GM23338 (cell line): Measurements from ENCODE around the gene TEPSIN. TPM values are rescaled to one million over a fixed set of nuclear protein-coding genes. Genes with fewer than 3 reads are reported as not detected.

Experiments used
- ATAC-seq: fragments of 200-7000 bp; cut with Tn5 transposase; 3 replicates; pipeline ENCODE4 v1.9.1; 2020
- DNase-seq: peaks from one replicate; pipeline ENCODE4 v3.0.0-alpha.2; 2015; ENCODE audit warnings: low spot score
- H2AFZ ChIP-seq: fragments of 200-600 bp; sonication (generic); 2 replicates; pipeline ENCODE4 v1.8.0; 2016; ENCODE audit warnings: antibody characterized with exemption, mild to moderate bottlenecking, moderate library complexity
- H3F3A ChIP-seq: fragments of 200-600 bp; sonication (generic); replicated peaks from 2 replicates; pipeline ENCODE4 v1.8.0; 2017; ENCODE audit warnings: antibody characterized with exemption, mixed run types, low read depth
- H3K27ac ChIP-seq: fragments of 200-600 bp; sonication (generic); 2 replicates; pipeline ENCODE4 v1.6.1; 2016; ENCODE audit warnings: low read depth
- H3K27me3 ChIP-seq: fragments of 200-600 bp; sonication (generic); 2 replicates; pipeline ENCODE4 v1.8.0; 2016; ENCODE audit warnings: mild to moderate bottlenecking, mixed run types, moderate library complexity; ENCODE audit not compliant: insufficient read depth
- H3K36me3 ChIP-seq: fragments of 200-600 bp; sonication (generic); 2 replicates; pipeline ENCODE4 v1.8.0; 2016; ENCODE audit warnings: mild to moderate bottlenecking; ENCODE audit not compliant: insufficient read depth
- H3K4me1 ChIP-seq: fragments of 200-600 bp; sonication (generic); 2 replicates; pipeline ENCODE4 v1.8.0; 2016; ENCODE audit warnings: mild to moderate bottlenecking, moderate library complexity; ENCODE audit not compliant: insufficient read depth
- H3K4me2 ChIP-seq: fragments of 200-600 bp; sonication (generic); 2 replicates; pipeline ENCODE4 v1.7.1; 2017; ENCODE audit warnings: mixed run types
- H3K4me3 ChIP-seq: fragments of 200-600 bp; sonication (generic); 2 replicates; pipeline ENCODE4 v1.6.1; 2016; ENCODE audit warnings: mixed run types
- H3K79me2 ChIP-seq: fragments of 200-600 bp; sonication (generic); replicated peaks from 2 replicates; pipeline ENCODE4 v1.8.0; 2017; ENCODE audit warnings: mild to moderate bottlenecking; ENCODE audit not compliant: insufficient read depth
- H3K9me2 ChIP-seq: fragments of 200-600 bp; sonication (generic); 2 replicates; pipeline ENCODE4 v1.8.0; 2017; ENCODE audit not compliant: insufficient read depth
- H4K20me1 ChIP-seq: fragments of 200-600 bp; sonication (generic); replicated peaks from 2 replicates; pipeline ENCODE4 v1.8.0; 2017; ENCODE audit warnings: mild to moderate bottlenecking; ENCODE audit not compliant: insufficient read depth
- H3K27ac Mint-ChIP-seq: 2 replicates; pipeline ENCODE4 v1.8.0; 2020; ENCODE audit warnings: inconsistent platforms, mild to moderate bottlenecking, moderate library complexity, mixed read lengths
- H3K27me3 Mint-ChIP-seq: 3 replicates; pipeline ENCODE4 v1.8.0; 2022; ENCODE audit warnings: low read depth, mild to moderate bottlenecking, moderate library complexity, mixed read lengths, inconsistent platforms; ENCODE audit not compliant: insufficient read depth, poor library complexity
- H3K36me3 Mint-ChIP-seq: 3 replicates; pipeline ENCODE4 v1.8.0; 2021; ENCODE audit warnings: low read depth, mild to moderate bottlenecking, inconsistent platforms, moderate library complexity, mixed read lengths
- H3K4me1 Mint-ChIP-seq: 3 replicates; pipeline ENCODE4 v1.8.0; 2020; ENCODE audit warnings: mild to moderate bottlenecking, inconsistent platforms, mixed read lengths
- H3K4me3 Mint-ChIP-seq: 3 replicates; pipeline ENCODE4 v1.8.0; 2021; ENCODE audit warnings: moderate library complexity, mild to moderate bottlenecking, inconsistent platforms, mixed read lengths
- H3K9me3 Mint-ChIP-seq: 3 replicates; pipeline ENCODE4 v1.8.0; 2020; ENCODE audit warnings: moderate library complexity, mild to moderate bottlenecking, inconsistent platforms, mixed read lengths
- CREB1 ChIP-seq: fragments of 250-450 bp; sonication (Bioruptor Pico); IDR thresholded peaks from 2 replicates; pipeline ENCODE4 v1.5.0; 2020; ENCODE audit warnings: low read depth, mild to moderate bottlenecking, moderate library complexity
- EZH2phosphoT487 ChIP-seq: fragments of 200-600 bp; sonication (generic); IDR thresholded peaks from one replicate; pipeline ENCODE4 v1.8.1; 2018; ENCODE audit warnings: antibody characterized with exemption; ENCODE audit not compliant: unreplicated experiment
- JUNB ChIP-seq: IDR thresholded peaks from one replicate; pipeline ENCODE4 v1.6.1; 2016; ENCODE audit warnings: antibody characterized with exemption; ENCODE audit not compliant: unreplicated experiment
- STAT1 ChIP-seq: IDR thresholded peaks from one replicate; pipeline ENCODE4 v1.6.1; 2016; ENCODE audit warnings: antibody characterized with exemption; ENCODE audit not compliant: unreplicated experiment
- ZNF114 ChIP-seq: fragments of 250-450 bp; sonication (Bioruptor Pico); IDR thresholded peaks from 2 replicates; pipeline ENCODE4 v1.5.0; 2020; ENCODE audit warnings: mild to moderate bottlenecking, moderate library complexity
- ZNF331 ChIP-seq: fragments of 250-450 bp; sonication (Bioruptor Pico); IDR thresholded peaks from 2 replicates; pipeline ENCODE4 v1.5.0; 2020; ENCODE audit warnings: low read depth, mild to moderate bottlenecking, moderate library complexity
- ZNF462 ChIP-seq: fragments of 250-450 bp; sonication (Bioruptor Pico); IDR thresholded peaks from 2 replicates; pipeline ENCODE4 v1.5.0; 2020; ENCODE audit warnings: mild to moderate bottlenecking, moderate library complexity
- polyA plus RNA-seq: library from polyadenylated mRNA; unstranded; fragments of >200 nt; fragmentation: Nextera tagmentation; extraction: Ambion mirVana; gene quantifications from 2 replicates; pipeline ENCODE4 v1.2.1, GENCODE V29; 2016
- total RNA-seq: library from RNA; depleted of rRNA; stranded (reverse); fragments of >200 nt; shearing (Covaris generic); gene quantifications from 2 replicates; pipeline ENCODE4 v1.2.3, GENCODE V29; 2014
- TF ChIP-seq, protein P1 (sequence below): IDR thresholded peaks from 2 replicates; pipeline ENCODE4 v1.6.1; 2016; ENCODE audit warnings: antibody characterized with exemption

TEPSIN gene
- total and polyA plus RNA-seq, 2 experiments from 2014 or later: 4.4 to 25.3 TPM

GRCh38 chr17:81282141-81282540, 43.3 kb upstream of the TEPSIN start (continued):
- TF ChIP-seq EZH2phosphoT487 (no peak), STAT1 (no peak), ZNF114 (CRISPR knock-in tag) (no peak)
- TF ChIP-seq, protein P1, sequence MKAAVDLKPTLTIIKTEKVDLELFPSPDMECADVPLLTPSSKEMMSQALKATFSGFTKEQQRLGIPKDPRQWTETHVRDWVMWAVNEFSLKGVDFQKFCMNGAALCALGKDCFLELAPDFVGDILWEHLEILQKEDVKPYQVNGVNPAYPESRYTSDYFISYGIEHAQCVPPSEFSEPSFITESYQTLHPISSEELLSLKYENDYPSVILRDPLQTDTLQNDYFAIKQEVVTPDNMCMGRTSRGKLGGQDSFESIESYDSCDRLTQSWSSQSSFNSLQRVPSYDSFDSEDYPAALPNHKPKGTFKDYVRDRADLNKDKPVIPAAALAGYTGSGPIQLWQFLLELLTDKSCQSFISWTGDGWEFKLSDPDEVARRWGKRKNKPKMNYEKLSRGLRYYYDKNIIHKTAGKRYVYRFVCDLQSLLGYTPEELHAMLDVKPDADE: no peak

- H3K36me3 ChIP-seq: no peaks in the 10 kb centered on the region; the same call in 1 of the 2 replicates
- Mint-ChIP-seq H3K4me3 (no peak overlapping the region), H3K27ac (no peak overlapping the region)
Observed at GRCh38 chr17:81280571-81280970, 41.7 kb upstream of the TEPSIN start.

GRCh38 chr17:81279278-81280275, 40.7 kb upstream of the TEPSIN start:
- no peak for ATAC-seq
- Histone ChIP-seq H2AFZ (no peak overlapping the region), H3K4me2 (no peak overlapping the region), H3K9me2 (no peaks in the 10 kb centered on the region), H3K27me3 (no peaks in the 10 kb centered on the region), H3K4me1 (no peaks in the 10 kb centered on the region), H3K27ac (no peak overlapping the region), H3K36me3 (no peaks in the 10 kb centered on the region; the same call in 1 of the 2 replicates), H3F3A (no peaks in the 10 kb centered on the region), H4K20me1 (no peaks in the 10 kb centered on the region; the same call in 1 of the 2 replicates), H3K4me3 (no peak overlapping the region), H3K79me2 (peaks cover 3% of the 10 kb centered on the region; the same call in 1 of the 2 replicates)
- Mint-ChIP-seq H3K27ac (no peak overlapping the region), H3K27me3 (peaks cover 4% of the 10 kb centered on the region), H3K36me3 (peaks cover 10% of the 10 kb centered on the region), H3K4me1 (no peaks in the 10 kb centered on the region), H3K9me3 (no peaks in the 10 kb centered on the region), H3K4me3 (no peak overlapping the region)
- no peak for DNase-seq
- TF ChIP-seq ZNF331 (CRISPR knock-in tag) (no peak), ZNF114 (CRISPR knock-in tag) (no peak), JUNB (no peak), CREB1 (CRISPR knock-in tag) (no peak), ZNF462 (CRISPR knock-in tag) (no peak)

More at GRCh38 chr17:81280571-81280970, 41.7 kb upstream of the TEPSIN start:
- Histone ChIP-seq H4K20me1 (no peaks in the 10 kb centered on the region), H3K27ac (no peak overlapping the region), H2AFZ (no peak overlapping the region), H3K4me2 (no peak overlapping the region), H3K27me3 (no peaks in the 10 kb centered on the region), H3K4me1 (no peaks in the 10 kb centered on the region), H3K4me3 (no peak overlapping the region), H3K9me2 (no peaks in the 10 kb centered on the region), H3F3A (no peaks in the 10 kb centered on the region), H3K79me2 (peaks cover 9% of the 10 kb centered on the region; the same call in 1 of the 2 replicates)
- H3K9me3 Mint-ChIP-seq: no peaks in the 10 kb centered on the region
- peaks cover 13% of the 10 kb centered on the region for H3K36me3 Mint-ChIP-seq
- H3K4me1 Mint-ChIP-seq: peaks cover 7% of the 10 kb centered on the region
- DNase-seq: no peak
- TF ChIP-seq, protein P1: no peak
- H3K27me3 Mint-ChIP-seq: peaks cover 4% of the 10 kb centered on the region
- no peak for ATAC-seq
